Coronary artery (tissue), 2 donors: Measurements from ENCODE around the gene PRDM16.

Source experiments
- DNase-seq: peaks from one replicate; pipeline ENCODE4 v3.0.0-alpha.2; 2017; ENCODE audit warnings: low spot score
- H3K27ac ChIP-seq, 2 donors: fragments of 200-600 bp; sonication (generic); one replicate each; pipeline ENCODE4 v1.5.1; 2016 to 2019
- H3K4me3 ChIP-seq: fragments of 200-600 bp; sonication (generic); 2 replicates; pipeline ENCODE4 v1.5.1; 2016; ENCODE audit warnings: mild to moderate bottlenecking, moderate library complexity
- CTCF ChIP-seq: fragments of 200-600 bp; sonication (generic); IDR thresholded peaks from one replicate; pipeline ENCODE4 v1.5.1; 2019; ENCODE audit warnings: antibody characterized with exemption

The PRDM16 gene

GRCh38 chr1:3478187-3478586, 409.2 kb downstream of the PRDM16 start:
- no peak for DNase-seq
- Histone ChIP-seq H3K27ac (no peak overlapping the region), H3K4me3 (no peak overlapping the region)
- no peak for TF ChIP-seq CTCF

GRCh38 chr1:3479511-3480368, 410.7 kb downstream of the PRDM16 start:
- no peak overlapping the region for H3K27ac ChIP-seq

GRCh38 chr1:3480369-3480719, 411.3 kb downstream of the PRDM16 start:
- TF ChIP-seq CTCF, result no peak
- no peak overlapping the region for H3K27ac ChIP-seq
- DNase-seq, result no peak
- H3K4me3 ChIP-seq, result no peak overlapping the region

More at GRCh38 chr1:3479511-3480368, 410.7 kb downstream of the PRDM16 start:
- H3K4me3 ChIP-seq, result no peak overlapping the region
- DNase-seq, result no peak
- TF ChIP-seq CTCF, result no peak

GRCh38 chr1:3481046-3481445, 412.0 kb downstream of the PRDM16 start:
- Histone ChIP-seq H3K4me3 (no peak overlapping the region), H3K27ac (no peak overlapping the region)
- no peak for TF ChIP-seq CTCF
- DNase-seq, result no peak

GRCh38 chr1:3481836-3482375, 412.9 kb downstream of the PRDM16 start:
- Histone ChIP-seq H3K27ac (no peak overlapping the region), H3K4me3 (no peak overlapping the region)
- no peak for TF ChIP-seq CTCF
- DNase-seq, result no peak

- no peak for DNase-seq
- Histone ChIP-seq H3K27ac (no peak overlapping the region), H3K4me3 (no peak overlapping the region)
- no peak for TF ChIP-seq CTCF
These were observed 413.4 kb downstream of the PRDM16 start for GRCh38 chr1:3482378-3482849.

GRCh38 chr1:3483380-3483779, 414.4 kb downstream of the PRDM16 start:
- no peak overlapping the region for H3K27ac ChIP-seq
- H3K4me3 ChIP-seq, result no peak overlapping the region
- no peak for DNase-seq
- no peak for TF ChIP-seq CTCF
